Measurements from ENCODE around the gene GRIPAP1. TPM values are rescaled to one million over a fixed set of nuclear protein-coding genes. Genes with fewer than 3 reads are reported as not detected.
A peak's percentile ranks its signal among the peaks of the same experiment; 100 is the strongest.

Gene GRIPAP1
- 29.7 and 30.8 TPM in 2 replicates for total RNA-seq

DNA sequence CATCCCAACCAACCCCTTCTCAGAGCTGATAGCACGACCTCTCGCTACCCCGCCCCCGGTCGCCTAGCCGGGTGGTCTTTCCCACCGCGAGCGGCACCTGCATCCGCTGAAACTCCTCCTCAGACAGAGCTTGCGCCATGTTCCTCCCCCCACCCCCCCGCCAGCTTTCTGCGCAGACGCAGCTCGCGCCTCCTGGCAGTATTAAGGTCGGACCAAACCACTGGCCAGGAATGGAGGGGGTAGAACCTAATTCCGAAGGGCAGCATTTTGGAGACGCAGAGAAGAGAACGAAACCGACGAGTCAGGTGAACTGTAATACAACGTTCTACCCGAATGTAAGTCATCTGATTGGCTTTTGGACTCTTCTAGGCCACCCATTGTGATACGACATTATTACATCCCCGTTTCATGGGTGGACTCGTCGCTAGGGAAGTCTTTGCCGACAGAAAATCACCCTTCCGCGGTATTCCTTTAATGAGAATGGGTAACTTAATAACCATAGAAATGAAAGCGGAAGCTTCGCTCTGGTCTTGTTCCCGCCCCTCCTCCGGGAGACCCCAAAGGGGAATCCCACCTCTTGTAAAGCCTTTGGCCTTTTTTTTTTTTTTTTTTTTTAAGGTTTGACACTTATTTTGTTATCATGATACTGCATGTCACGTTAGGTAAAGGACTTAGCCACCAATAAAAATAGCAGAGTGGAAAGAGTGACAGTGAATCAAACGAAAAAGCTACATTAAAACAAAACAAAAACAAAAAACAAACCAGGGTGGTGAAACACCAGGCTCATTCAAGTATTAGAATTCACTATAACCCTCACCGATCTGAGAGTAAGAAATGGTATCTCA is at the start of gene GRIPAP1:
Gene GRIPAP1, minus strand, starts transcription at position 174 of the 845 bp plus-strand sequence. Its CDS starts 35 bp downstream, at position 139.
- DNase-seq, result peak; percentile 86

DNA sequence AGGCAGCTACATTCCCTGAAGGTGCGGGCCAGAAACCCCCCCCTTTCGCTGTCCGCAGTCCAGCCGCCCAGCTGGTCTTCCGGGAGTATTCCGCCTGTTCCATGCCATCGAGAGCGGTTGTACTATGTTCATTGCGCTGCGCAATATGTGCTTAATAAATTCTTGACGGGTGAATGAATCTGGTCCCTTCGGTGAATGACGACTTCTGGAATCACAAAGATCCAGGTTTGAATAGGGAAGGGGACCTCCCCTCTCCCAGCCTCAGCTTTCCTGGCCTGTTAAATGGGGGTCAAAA is 41.9 kb upstream of the GRIPAP1 start:
- DNase-seq, result no peak

- peak; percentile 98 for DNase-seq
Observed at GRCh38 chrX:49043220-49043986, 41.3 kb upstream of the GRIPAP1 start, which contains the start of gene TFE3. TFE3 (minus strand) TSS chrX:49043357; CDS start chrX:49043226, 131 bp downstream.

GRCh38 chrX:49042581-49043219 is 40.6 kb upstream of the GRIPAP1 start:
- DNase-seq, result peak; percentile 20

GRCh38 chrX:49041744-49042580 is 39.9 kb upstream of the GRIPAP1 start:
- peak; percentile 24 for DNase-seq

- DNase-seq, result peak; percentile 33
Observed at GRCh38 chrX:49040376-49040955, 38.4 kb upstream of the GRIPAP1 start.

- DNase-seq, result peak; percentile 86
Observed at GRCh38 chrX:49039598-49040375, 37.7 kb upstream of the GRIPAP1 start.

DNA sequence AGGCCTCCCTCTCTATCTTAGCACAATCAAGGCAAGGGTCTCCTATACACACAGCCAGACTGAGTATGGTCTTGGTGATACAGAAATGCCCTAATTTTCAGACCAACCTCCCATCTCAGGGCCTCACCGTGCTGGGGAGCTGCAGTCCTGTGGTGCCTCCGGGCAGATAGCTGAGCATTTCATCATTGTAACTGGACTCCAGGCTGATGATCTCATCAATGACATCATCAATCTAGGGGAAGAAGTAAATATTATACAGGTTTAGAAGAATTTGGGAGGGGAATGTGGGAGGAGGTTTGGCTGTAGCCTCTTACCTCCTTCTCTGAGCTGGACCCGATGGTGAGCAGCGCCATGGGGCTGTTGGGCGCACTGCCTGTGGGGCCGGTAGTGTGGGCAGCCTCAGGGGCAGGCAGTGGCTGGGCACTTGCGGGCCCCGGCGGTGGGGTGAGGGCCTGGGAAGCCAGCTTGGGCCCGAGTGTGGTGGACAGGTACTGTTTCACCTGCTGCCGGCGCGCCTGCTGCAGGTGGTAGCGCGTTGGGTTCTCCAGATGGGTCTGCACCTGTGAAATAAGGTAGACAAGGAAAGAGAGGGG is 35.9 kb upstream of the GRIPAP1 start:
- DNase-seq, result no peak

DNA sequence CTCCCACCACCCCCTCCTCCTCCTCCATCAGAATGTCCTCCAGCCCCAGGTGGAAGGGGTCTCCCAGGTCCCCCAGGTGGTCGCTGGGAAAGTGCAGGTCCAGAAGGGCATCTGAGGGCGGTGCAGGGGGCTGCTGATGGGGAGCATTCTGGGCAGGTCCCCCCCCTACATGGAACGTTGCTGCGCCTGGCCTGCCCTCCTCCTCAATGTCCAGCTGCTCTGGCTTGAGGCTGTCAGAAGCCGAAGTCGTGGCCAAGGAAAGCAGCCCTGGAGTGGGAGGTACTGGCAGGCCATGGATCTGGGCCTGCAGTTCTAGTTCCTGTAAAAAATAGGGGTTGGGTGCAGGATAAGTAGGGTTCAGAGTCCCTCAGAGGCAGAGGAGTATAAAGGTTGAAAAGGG is 28.2 kb upstream of the GRIPAP1 start:
- no peak for DNase-seq

DNA sequence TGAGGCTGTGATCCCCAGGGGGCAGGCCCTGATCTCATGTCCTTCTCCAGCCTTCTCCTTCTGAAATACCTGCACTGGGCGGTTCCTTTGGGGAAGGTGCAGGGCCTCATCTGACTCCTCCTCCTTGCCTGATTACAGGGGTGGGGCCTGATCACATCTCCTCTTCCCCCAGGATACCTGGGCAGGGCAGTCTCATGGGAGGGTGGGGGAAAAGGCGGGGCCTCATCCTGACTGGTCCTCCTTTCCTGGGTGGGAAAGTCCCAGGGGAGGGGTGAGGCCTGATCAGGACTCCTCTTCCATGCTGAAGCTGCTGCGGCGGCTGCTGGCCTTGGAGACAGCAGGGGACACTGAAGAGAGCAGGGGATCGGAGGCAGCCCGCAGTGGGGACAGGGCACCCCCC is 27.8 kb upstream of the GRIPAP1 start:
- no peak for DNase-seq

DNA sequence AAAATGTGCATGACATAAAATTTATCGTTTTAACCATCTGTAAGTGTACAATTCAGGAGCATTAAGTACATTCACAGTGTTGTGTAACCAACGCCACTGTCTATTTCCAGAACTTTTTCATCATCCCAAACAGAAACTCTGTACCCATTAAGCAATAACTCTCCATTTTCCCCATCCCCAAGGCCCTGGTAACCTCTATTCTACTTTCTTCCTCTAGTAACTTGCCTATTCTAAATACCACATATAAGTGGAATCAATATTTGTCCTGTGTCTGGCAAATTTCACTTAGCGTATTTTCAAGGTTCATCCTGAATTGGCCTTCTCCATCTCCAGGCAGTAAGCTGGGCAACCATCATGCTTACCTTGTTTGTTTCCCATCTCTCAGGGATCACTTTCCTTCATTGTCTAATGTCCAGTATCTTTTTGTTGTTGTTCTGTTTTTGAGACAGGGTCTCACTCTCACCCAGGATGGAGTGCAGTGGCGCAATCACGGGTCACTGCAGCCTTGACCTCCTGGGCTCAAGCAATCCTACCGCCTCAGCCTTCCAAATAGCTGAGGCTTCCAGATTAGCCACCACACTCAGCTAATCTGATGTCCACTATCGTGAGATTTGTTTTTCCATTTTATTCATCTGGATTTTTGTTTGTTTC is 17.7 kb upstream of the GRIPAP1 start:
- no peak for DNase-seq

DNA sequence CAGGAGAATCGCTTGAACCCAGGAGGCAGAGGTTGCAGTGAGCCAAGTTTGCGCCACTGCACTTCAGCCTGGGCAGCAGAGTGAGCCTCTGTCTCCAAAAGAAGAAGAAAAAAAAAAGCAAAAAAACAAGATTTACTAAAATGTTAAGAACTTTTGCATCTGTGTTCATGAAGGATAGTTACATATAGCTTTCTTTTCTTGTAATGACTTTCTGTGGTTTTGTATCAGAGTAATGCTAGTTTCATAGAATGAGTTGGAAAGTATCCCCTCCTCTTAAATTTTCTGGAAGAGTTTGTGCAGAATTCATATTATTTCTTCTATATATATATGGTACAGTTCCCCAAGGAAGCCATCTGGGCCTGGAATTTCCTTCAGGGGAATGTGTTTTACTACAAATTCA is 17.0 kb upstream of the GRIPAP1 start:
- no peak for DNase-seq

- no peak for DNase-seq
Observed at GRCh38 chrX:49003696-49004095, 1.6 kb upstream of the GRIPAP1 start.

- DNase-seq, result peak; percentile 66
Observed at GRCh38 chrX:49001521-49002090, 458 bp downstream of the GRIPAP1 start.

GRCh38 chrX:49000636-49001035 is 1.4 kb downstream of the GRIPAP1 start:
- no peak for DNase-seq

DNA sequence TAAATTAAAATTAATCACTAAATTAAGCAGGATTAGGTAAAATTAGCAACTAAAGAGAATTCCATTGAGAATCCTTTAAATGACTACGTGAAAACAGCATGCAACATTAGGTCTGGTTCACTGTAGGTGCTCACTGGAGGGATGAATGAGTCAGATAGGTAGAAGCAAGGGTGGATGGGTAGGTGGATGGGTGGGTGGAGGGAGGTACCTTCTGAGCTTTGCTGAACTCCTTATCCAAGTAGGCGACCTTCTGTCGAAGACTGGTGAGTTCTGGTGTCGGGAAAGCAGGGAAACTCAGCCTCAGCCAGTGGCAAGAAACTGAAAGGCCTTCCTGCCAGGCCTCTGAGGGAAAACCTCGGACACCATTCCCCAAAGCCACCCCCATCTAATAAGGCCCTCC is 3.0 kb downstream of the GRIPAP1 start:
- DNase-seq, result no peak

DNA sequence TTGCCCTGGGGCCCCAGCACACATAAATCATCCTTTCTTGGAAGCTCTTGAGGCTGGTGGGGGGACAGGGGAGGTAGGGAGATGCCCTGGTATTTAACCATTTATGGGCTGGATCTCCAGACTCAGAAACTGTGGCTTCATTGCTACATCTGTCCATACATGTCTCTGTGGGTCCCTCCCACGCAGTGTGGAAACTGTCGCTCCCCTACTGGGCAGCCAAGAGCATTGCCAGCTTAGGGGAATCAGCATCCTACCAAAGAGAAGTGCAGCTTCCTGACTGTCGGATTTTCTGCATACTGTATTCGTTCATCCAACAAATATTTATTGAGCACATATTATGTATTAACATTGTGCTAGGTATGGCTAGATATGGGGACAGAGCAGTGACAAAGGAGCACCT is 3.7 kb downstream of the GRIPAP1 start:
- DNase-seq, result peak; percentile 3

DNA sequence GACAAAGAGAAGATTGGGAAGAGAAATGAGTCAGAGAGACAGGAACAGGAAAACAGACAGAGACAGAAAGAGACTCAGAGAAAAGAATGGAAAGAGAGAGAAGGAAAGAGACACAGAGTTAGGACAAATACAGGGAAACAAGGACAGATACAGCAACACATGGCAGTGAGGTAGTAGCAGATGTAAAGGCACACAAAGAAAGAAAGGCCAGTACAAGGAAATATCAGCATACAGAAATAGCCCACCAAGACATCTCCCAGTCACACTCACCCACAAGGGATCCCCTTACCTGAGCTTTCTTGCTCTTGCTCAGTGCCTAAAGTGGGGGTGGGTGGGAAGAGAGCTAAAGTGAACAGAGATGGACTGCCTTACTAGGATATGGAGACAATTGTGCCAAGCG is 4.2 kb downstream of the GRIPAP1 start:
- DNase-seq, result no peak

- DNase-seq, result no peak
Observed at GRCh38 chrX:48997455-48997854, 4.6 kb downstream of the GRIPAP1 start.

DNA sequence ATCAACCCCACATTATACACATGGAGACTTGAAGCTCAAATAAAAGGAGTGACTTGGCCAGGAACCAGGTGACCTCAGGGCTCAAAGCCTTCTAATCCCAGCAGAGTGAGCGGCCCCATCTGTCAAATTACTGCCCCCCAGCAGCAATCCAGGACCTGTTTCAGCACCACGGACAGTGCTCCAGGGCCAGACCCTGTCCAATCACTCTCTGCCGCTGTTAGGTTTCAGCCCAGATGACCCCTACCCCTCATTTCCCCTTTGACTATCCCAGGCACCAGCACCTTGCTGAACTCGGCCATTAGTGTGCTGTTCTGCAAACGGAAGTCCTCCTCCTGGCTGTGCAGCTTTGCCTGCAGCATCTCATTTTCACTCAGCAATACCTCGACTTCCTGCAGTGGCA is 5.1 kb downstream of the GRIPAP1 start:
- peak; percentile 13 for DNase-seq

Data from dermis blood vessel endothelial cell (primary cell).